Left renal cortex interstitium (tissue), 4 donors: ENCODE results near the gene TGFB2. TPM values are rescaled to one million over a fixed set of nuclear protein-coding genes. Genes with fewer than 3 reads are reported as not detected.

Source experiments
- DNase-seq, 4 donors: peaks; one replicate each; pipeline ENCODE4 v3.0.0-alpha.2; 2013; ENCODE audit warnings: low read depth in 4 of 4, low spot score in 2 of 4, missing footprints in 1 of 4
- polyA plus RNA-seq, 4 donors: library from polyadenylated mRNA; unstranded; fragments of 120-200 nt; gene quantifications; one replicate each; pipeline ENCODE4 v1.2.1, GENCODE V29; 2013; ENCODE audit not compliant: insufficient read length in 4 of 4

Gene TGFB2
- polyA plus RNA-seq, 4 donors, result 10.3 to 18.3 (median 13.5) TPM

GRCh38 chr1:218382261-218382660, 37.1 kb downstream of the TGFB2 start:
- DNase-seq, result no peak

- no peak for DNase-seq
Observed at GRCh38 chr1:218383051-218383450, 37.9 kb downstream of the TGFB2 start.

- no peak for DNase-seq
Observed at GRCh38 chr1:218383681-218384080, 38.5 kb downstream of the TGFB2 start.

- no peak for DNase-seq
Observed at GRCh38 chr1:218384581-218384993, 39.5 kb downstream of the TGFB2 start.

- no peak for DNase-seq
Observed at GRCh38 chr1:218388591-218388990, 43.5 kb downstream of the TGFB2 start.

- DNase-seq, result no peak
Observed at GRCh38 chr1:218390618-218391017, 45.5 kb downstream of the TGFB2 start.

- DNase-seq, result no peak
Observed at GRCh38 chr1:218392780-218393179, 47.6 kb downstream of the TGFB2 start.

GRCh38 chr1:218394416-218394815, 49.3 kb downstream of the TGFB2 start:
- no peak for DNase-seq

- DNase-seq, result no peak
Observed at GRCh38 chr1:218394989-218395388, 49.9 kb downstream of the TGFB2 start.

- DNase-seq, result no peak
Observed at GRCh38 chr1:218395916-218396315, 50.8 kb downstream of the TGFB2 start.

- DNase-seq, result no peak
Observed at GRCh38 chr1:218397752-218398339, 52.7 kb downstream of the TGFB2 start.

GRCh38 chr1:218400624-218401023, 55.5 kb downstream of the TGFB2 start:
- DNase-seq, result no peak

GRCh38 chr1:218401441-218401997, 56.4 kb downstream of the TGFB2 start:
- no peak for DNase-seq

GRCh38 chr1:218401998-218402785, 57.1 kb downstream of the TGFB2 start:
- DNase-seq, result no peak

GRCh38 chr1:218402786-218403120, 57.6 kb downstream of the TGFB2 start:
- DNase-seq, result no peak

- DNase-seq, result no peak
Observed at GRCh38 chr1:218403300-218403699, 58.2 kb downstream of the TGFB2 start.

GRCh38 chr1:218407630-218408029, 62.5 kb downstream of the TGFB2 start:
- DNase-seq, result no peak

- DNase-seq, result no peak
Observed at GRCh38 chr1:218408135-218408534, 63.0 kb downstream of the TGFB2 start.

GRCh38 chr1:218408942-218409341, 63.8 kb downstream of the TGFB2 start:
- DNase-seq, result no peak

GRCh38 chr1:218409946-218410510, 64.9 kb downstream of the TGFB2 start:
- no peak for DNase-seq

- DNase-seq, result no peak
Observed at GRCh38 chr1:218411101-218411500, 66.0 kb downstream of the TGFB2 start.

GRCh38 chr1:218412171-218412570, 67.0 kb downstream of the TGFB2 start:
- DNase-seq, result no peak
